GM18873 (cell line): ENCODE results near the gene CGNL1.
A peak's percentile ranks its signal among the peaks of the same experiment; 100 is the strongest.

ENCODE experiments used
- ATAC-seq: cut with Tn5 transposase; IDR thresholded peaks from one replicate; pipeline ENCODE4 v1.9.1; 2021; ENCODE audit warnings: mild to moderate bottlenecking, moderate library complexity, moderate number of reproducible peaks; ENCODE audit not compliant: unreplicated experiment, low FRiP score

The CGNL1 gene

DNA sequence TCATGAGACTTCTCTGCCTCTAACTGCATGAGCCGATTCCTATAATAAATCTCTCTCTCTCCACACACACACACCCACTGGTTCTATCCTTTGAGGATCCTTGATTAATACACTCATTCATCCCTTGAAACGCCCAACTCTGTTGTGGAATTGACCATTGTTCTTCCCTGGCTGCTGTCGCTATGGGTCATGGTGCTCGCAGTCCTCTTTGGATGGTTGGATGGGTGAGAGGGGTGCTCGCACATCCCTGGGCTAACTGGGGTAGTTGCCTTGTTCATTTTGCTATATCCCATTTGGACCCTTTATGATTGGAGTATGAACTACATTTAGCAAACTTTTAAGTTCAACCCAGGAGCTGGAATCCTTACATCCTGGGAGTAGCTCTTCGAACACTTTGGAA is 181.5 kb downstream of the CGNL1 start:
- ATAC-seq = no peak

- no peak for ATAC-seq
Observed at GRCh38 chr15:57559875-57560274, 183.6 kb downstream of the CGNL1 start.

- ATAC-seq = peak; percentile 85
Observed at GRCh38 chr15:57561041-57561711, 184.9 kb downstream of the CGNL1 start.

GRCh38 chr15:57562196-57562769 is 186.0 kb downstream of the CGNL1 start:
- ATAC-seq = no peak

GRCh38 chr15:57563416-57563815 is 187.1 kb downstream of the CGNL1 start:
- no peak for ATAC-seq

DNA sequence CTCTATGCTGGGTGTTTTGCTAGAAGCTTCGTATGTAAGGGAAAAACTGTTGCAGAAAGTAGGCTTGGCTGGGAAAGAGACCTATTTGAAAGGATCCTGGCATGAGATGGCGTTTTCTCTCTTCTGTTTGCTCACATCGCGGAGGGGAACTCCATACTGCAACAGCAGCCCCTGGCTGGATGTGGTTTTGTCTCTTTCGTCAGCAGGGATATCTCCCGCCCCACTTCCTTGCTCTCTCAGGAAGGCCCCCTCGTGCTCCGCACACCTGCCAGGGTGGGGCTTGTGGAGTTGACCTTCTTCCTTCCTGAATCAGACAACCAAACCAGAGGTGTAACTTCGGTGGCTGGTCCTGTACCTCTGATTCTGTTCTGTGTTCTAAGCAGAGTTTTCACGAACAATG is 189.0 kb downstream of the CGNL1 start:
- ATAC-seq = no peak

DNA sequence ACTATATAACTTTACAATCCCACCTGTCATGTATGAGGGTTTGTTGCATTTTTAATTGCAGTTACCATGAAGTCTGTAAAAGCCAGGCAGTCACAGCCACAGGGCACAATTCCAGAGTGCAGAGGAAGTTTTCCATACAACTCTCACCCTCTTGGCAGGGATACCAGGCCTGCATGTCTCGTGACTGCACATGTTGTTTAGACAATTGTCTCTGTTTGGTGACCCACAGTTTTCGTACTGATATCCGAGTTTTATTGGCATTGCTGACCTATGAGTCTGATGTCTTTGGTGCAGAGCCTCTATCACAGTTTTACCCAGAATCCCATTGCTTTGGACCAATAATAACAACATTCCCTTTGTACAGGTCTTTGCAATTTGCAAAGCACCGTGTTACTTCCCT is 190.5 kb downstream of the CGNL1 start:
- ATAC-seq = no peak

DNA sequence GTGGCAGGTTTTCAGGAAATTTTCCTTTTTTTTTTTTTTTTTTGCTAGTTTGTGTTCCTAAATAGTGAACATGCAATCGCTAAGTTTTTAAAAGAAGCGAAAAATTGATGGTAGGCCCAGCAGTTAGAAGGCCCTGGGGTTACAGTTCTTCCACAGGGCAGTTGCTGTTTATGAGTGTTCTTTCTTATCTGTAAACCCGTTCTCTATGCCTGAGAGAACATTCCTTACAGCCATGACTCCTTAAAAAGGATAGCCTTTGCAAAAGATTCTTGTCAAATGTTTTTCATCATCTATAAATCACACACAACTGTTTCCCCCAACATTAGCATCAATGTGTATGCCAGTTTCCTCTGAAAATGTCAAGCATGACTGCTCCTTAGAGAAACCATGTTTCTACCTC is 191.6 kb downstream of the CGNL1 start:
- no peak for ATAC-seq

DNA sequence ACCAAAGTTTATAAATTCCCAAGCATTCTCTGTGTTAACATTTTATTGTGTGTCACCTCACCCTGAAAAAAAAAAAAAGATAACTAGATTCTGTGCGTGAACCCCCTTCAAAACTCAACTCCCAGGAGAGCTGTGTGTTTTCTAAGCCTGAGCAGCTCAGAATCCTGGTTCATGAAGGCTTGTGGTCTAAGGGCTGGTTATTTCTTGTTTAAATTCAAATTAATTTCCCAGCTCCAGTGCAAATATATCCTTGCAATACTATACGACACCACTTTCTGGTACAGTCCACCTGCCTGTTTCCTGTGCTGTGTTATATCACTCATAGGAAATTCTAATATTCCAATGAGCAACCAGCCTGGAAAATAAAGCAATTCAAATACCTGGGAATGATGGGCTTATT is 192.0 kb downstream of the CGNL1 start:
- ATAC-seq = no peak

DNA sequence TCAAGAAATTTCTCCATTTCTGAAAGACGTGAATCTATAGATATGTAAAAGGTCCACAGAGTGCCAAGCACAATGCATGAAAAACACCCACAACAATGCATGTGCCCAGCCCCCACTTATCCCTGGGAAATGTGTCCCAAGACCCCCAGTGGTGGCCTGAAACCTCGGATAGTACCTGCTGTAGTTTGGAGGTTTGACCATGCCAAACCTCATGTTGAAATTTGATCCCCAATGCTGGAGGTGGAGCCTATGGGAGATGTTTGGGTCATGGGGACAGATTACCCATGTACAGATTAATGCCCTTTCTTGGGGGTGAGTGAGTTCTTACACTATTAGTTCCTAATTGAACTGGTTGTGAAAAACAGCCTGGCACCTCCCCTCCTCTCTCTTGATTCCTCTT is 194.0 kb downstream of the CGNL1 start:
- no peak for ATAC-seq

DNA sequence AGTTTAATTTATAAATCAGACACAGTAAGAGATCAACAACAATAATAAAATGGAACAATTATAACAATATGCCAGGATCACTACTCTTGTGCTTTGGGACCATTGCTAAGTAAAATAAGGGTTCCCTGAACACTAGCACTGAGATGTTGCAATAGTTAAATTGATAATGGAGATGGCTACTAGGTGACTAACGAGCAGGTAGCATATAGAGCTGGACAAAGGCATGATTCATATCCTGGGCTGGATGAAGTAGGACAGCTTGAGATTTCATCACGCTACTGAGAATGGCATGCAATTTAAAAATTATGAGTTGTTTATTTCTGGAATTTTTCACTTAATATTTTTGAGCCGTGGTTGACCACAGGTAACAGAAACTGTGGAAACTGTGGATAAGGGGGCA is 194.7 kb downstream of the CGNL1 start:
- no peak for ATAC-seq

- no peak for ATAC-seq
Observed at GRCh38 chr15:57571725-57572124, 195.4 kb downstream of the CGNL1 start.

GRCh38 chr15:57572468-57572867 is 196.2 kb downstream of the CGNL1 start:
- ATAC-seq = no peak

GRCh38 chr15:57573151-57573550 is 196.8 kb downstream of the CGNL1 start:
- ATAC-seq = no peak

GRCh38 chr15:57575363-57575762 is 199.1 kb downstream of the CGNL1 start:
- no peak for ATAC-seq

GRCh38 chr15:57578288-57578900 is 202.1 kb downstream of the CGNL1 start:
- no peak for ATAC-seq

- ATAC-seq = no peak
Observed at GRCh38 chr15:57580428-57580827, 204.1 kb downstream of the CGNL1 start.

- ATAC-seq = no peak
Observed at GRCh38 chr15:57580866-57581265, 204.6 kb downstream of the CGNL1 start.

- no peak for ATAC-seq
Observed at GRCh38 chr15:57582090-57582489, 205.8 kb downstream of the CGNL1 start.

- ATAC-seq = no peak
Observed at GRCh38 chr15:57583282-57583681, 207.0 kb downstream of the CGNL1 start.

DNA sequence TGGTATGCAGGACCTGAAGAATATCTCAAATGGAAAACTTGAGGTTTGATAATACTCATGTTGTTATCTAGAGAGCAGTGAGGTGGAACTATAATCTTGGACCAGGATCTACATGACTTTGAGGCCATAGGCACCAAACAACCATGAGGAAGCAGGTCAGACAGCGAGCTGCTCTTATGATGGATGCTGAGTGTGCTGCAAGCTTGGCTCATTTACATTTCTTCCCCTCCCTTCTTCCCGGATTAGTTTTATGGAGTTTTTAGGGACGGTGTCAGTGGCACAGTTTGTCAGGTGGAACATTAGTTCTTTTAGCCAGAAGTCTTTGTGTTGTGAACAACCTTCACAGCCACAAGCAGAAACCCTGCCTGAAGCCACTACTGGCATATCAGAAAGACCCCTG is 207.4 kb downstream of the CGNL1 start:
- ATAC-seq = no peak
